Fibroblast of skin of scalp (primary cell): ENCODE data around the gene MGA.

ENCODE experiments used
- DNase-seq: peaks from one replicate; pipeline ENCODE4 v3.0.0-alpha.2; 2013

MGA gene

DNA sequence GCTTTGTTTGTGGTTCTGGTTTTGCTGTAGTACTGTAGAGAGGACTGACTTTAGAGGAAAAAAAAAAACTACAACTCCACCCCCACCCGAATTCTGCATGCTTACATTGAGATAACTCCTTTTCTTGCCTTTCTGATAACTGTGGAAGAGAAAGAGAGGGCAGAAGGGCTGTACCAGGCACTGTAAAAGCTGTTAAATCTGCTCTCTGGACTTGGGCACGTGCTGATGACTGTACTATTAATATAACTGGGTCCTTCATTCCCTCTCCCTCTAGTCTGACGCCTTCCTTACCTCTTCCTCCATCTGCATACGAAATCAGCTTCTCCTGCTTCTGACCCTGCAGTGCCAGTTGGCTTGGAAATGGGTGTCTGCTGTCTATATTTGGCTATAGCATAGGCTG lies 129.0 kb downstream of the MGA start:
- DNase-seq: no peak

DNA sequence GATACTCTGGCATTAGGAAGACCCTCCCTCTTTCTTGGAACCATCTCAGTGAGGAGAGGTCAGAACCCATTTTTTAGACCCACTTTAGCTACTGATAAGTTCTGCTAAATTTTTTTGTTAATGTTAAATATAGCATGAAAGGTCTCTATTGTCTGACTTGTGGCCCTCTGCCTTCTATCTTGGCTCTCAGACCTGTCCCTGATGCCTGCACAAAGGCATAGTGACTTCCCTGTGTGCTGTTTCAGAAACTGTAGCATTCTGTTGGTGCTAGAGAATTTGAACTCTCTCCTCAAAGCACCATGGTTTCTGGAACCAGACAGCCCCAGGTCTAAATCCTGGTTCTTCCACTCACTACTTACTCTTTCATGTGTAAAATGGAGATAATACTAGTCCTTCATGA lies 129.5 kb downstream of the MGA start:
- DNase-seq: no peak

DNA sequence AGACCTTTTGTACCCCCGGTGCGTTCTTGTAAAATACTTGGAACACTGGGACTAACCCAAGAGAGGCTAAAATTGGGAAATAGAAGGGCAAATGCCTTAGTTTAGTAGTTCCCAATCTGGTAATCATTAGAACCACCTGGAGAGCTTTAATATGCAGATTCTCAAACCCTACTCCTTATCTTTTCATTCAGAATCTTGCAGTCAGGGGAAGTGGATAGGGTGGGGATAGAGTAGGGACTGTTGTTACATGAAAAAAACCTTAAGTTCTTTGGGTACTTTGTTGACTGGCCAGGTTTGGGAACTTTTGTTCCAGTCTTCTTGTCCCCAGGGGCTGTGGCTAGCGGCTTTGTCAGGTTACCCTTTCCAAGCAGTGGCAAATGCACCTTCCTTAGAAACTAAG lies 130.0 kb downstream of the MGA start:
- no peak for DNase-seq

DNA sequence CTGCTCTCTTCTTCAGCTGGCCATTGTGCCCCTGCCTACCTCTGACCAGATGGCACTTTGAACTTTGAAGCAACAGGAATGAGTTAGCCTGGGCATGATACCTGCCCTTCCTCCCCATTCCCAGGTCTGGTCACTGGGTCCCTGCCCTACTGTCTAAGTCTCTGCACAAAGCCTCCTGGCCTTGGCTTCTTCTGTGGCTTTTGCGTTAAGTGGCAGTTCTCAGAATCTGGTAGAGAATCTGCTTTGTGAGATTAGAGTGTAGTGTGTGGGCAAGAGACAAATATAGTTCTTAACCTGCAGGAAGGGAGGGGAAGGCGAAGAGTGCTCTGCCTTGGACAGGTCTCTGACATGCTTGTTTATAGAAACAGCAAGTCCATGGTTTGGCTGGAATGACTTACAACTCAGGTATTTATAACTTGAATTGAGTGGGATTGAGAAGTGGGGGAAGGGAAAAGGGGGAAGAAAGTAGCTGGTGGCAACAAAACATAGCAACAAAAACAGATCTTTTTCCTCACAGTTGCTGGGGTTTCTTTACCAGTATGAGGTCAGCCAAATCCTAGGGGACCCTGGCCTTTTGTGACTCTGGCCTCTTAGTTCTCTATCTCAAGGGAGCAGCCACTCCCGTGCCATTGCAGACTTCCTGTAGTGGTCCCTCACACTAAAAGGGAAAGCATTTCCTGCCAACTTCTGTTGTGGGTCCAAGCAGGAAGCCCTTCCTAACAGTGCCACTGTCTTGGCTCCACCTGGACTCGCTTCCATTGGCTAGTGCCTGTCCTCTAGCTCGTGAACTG lies 130.7 kb downstream of the MGA start:
- DNase-seq: peak; percentile 64

DNA sequence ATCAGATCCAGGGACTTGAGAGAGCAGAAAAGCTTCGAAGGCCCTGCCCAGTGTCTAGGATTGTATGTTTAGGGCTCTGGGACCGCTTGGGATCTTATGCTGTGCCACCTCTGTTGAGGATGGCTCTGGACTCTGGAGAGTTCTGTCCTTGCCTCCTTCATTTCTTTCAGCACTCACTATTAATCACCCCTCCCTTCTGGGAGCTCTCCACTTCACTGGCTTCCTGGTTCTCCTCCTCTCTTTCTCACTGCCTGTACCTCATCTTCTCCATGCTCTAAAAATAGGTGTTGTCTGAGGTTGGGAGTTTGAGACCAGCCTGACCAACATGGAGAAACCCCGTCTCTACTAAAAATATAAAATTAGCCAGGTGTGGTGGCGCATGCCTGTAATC lies 131.3 kb downstream of the MGA start:
- no peak for DNase-seq

DNA sequence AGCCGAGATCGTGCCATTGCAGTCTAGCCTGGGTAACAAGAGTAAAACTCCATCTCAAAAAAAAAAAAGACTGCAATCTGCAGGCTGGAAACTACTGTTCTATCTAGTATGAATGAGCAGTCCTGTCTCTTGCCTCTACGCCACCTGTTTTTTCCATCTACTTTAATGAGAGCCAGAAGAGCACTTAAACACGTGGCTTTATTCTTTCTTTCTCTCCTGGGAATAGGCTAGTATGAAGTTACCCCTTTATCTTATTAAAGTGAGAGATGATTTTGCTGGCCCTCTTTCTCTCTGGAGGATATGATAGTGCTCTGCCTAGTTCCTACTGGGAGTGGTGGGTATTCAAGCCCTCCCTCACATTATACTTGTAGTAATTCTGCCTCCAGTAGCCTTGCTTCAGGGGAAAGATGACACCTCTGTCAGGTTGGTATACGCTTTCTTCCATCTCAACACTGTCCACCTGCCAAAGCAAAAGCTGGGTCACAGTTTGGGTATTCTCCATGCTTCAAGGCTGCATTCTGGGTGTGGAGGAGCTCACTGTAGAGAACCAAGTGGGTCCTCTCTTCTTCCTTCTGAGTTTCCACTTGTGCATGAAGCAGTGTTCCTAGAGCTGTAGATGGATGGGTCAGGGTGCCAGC lies 131.9 kb downstream of the MGA start:
- DNase-seq: no peak

DNA sequence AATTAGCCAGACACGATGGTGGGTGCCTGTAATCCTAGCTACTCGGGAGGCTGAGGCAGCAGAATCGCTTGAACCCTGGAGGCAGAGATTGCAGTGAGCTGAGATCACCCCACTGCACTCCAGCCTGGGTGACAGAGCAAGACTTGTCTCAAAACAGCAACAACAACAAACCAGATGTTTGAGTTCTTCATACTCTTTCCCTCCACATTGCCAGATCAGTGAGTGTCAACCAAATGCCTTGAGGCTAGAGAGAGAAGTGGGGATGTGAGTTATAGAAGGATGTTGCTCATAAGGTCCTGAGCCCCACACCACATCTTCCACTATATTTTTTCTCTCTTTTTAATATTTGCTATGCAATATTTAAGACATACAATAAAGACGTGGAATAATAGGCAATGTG lies 133.9 kb downstream of the MGA start:
- DNase-seq: peak; percentile 47

DNA sequence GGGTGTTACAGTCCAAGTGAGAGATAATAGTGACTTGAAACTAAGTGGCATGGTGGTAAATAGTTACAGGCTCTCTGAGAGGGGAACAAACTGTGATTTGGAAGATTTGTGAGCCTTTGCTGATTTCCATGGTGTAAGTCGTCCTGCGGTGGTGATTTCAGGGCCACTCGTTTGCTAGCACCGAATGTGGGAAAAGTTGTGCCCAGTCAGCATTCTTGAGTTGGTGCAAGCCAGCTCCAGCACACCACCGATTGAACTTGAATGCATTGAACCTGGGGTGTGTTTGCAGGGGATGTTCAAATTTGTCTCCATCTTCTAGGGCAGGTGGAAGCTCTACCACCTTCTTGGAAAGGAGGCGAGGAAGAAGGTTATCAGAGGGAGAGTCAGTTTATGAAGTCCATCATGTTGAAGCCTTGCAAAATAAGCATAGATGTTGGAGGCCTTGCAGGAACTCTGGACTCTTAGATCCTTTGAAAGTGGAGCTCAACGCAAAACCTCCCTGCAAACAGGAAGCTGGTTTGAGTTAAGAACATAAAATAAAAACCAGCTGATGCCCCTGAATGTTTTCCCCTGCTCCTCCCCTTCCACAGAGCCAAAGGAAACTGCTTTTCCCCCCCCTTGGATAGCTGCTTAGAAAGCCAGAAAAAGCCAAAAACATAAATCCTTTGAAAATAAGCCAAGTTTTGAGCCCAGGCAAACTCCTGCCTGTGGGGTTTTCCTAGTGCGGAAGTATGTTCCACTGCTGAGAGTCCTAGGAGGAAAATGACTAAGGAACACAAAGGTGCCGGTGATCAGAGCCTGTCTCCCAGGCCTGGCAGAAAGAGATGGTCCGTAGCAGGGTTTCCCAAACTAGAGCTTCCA lies 136.0 kb downstream of the MGA start:
- peak; percentile 81 for DNase-seq

DNA sequence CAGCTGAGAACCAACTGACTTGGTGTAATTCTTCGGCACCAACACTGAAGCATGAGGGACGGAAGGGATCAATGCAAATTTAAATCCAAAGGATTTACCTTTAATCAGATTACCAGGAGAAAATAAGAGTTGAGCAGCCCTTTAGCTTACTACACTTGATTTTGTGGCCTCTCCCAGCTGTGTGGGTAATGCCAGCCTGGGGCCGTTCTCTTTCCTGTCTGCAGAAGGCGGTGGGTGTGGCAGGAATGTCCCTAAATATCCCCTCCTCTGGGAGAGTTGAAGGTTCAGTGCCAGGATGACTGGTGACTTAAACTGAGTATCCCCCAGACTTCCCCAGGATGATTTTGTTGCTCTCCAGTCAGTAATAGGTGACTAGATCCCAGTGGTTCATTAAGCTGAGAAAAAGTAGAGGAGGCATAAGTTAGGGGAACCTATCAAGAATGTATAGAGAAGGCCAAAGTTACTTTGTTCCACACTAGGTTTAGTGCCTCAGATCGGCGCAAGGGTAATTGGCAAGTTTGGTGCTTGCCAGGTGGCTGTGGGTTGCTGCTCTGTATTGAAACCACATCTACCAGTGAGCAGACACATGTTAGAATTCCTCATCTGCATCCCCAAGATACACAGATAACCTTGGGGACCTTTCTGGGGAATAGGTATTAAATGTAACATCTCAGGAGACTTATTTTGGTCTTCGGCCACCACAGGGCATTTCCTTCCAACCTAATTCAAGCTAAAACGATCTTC lies 137.2 kb downstream of the MGA start:
- no peak for DNase-seq

DNA sequence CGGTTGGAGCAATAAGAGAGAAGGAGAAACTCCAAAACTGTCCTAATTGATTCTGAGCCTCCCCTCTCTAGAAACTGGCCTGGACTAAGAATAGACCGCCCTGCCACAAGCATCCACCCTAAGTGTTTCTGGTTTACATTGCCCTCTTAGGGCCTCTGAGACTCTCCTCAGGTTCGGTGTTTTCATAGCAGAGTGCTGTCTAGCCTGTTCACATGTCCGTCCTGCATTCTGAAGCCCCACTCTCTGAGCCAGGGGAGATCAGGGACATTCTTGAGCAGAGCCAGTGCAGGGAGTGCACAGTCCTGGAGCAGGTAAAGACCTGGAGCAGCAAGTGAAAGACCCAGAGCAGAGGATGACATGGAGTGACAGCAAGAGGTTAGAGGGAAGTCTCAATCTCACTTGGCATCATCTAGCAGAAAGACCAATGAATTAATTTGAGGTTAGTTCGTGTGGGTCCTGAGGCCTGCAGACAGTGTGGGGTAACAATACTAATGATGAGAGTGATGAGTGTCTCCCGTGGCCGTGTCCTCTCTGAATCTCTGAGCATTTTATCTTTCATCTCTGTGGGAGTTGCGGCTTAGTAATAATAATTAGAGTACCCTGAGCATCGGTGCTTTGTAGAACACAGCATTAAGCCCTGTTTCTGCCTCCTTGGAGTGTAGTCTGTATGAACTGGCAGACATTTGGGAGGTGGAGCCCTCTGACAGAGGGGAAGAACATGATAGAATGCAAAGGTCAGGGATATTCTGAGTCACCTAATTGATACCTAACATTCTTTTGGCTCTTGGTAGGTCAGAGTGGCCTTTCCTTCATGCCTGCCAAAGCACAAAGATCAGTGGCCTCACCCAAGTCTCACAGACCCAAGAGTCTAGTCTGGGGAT lies 138.6 kb downstream of the MGA start:
- no peak for DNase-seq

DNA sequence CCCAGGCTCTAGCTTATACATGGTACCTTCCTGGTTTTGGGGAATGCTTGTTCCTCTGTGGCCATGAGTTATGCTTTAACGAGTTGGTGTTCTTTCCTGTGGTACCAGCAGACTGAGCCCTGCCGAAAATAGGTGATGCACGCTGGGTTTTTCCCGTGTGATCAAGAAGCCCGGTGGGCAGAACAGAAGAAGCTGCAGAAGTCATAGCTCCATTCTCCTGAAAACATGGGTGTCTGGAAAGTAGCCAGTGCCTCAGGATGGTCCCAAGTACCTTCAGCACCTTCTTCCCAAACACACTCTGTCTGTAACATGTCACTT lies 139.2 kb downstream of the MGA start:
- DNase-seq: no peak

DNA sequence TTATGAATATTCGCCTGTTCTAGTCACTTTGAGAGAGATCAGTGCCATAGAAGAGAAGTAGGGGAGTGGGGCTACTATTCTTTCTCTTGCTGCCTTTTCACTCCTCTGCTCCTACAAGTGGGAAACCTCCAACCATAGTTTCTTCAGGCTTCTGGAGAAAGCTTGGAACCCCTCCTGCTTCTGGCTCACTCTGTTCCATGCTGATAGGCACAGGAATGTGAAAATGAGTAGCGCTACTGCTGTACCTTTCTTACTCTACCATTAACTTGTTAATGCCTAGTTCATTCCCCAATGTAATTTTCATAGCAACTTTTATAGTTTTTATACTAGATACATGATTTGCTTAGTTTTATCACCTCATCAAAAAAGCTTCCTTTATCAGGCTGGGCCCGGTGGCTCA lies 141.0 kb downstream of the MGA start:
- no peak for DNase-seq

DNA sequence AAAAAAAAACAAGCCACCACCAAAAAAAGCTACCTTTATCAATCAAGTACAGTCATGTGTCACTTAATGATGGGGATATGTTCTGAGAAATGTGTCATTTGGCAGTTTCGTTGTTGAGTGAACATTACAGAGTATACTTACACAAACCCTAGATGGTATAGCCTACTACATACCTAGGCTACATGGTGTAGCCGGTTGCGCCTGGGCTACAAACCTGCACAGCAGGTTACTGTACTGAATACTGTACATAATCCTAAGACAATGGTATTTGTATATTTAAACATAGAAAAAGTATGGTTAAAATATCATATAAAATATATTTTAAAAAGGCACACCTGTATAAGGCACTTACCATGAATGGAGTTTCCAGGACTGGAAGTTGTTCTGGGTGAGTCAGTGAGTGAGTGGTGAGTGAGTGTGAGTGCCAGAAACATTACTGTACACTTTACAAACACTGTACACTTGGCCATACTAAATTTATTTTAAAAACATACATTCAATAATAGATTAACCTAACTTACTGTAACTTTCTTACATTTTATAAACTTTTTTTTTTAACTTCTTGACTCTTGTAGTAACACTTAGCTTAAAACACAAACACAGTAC lies 141.7 kb downstream of the MGA start:
- no peak for DNase-seq

DNA sequence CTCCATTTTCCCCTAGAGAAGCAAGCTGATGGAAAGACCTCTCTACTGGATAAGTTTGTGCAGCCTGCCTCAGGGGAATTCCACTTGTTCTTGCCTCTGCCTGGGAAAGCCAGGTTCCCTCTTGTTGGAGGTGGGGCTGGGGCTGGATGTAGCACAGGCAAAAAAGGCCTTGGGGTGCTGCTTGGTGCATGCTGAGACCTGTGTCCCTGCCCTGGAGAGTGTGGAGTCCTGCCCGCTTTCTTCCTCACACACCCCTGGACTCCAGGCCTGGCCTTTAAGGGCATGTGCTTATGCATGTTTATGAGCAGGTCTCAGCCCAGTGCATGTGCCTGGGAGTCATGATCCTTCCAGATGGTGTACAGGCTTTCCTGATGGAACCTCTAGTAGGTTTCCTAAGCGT lies 144.2 kb downstream of the MGA start:
- DNase-seq: no peak

DNA sequence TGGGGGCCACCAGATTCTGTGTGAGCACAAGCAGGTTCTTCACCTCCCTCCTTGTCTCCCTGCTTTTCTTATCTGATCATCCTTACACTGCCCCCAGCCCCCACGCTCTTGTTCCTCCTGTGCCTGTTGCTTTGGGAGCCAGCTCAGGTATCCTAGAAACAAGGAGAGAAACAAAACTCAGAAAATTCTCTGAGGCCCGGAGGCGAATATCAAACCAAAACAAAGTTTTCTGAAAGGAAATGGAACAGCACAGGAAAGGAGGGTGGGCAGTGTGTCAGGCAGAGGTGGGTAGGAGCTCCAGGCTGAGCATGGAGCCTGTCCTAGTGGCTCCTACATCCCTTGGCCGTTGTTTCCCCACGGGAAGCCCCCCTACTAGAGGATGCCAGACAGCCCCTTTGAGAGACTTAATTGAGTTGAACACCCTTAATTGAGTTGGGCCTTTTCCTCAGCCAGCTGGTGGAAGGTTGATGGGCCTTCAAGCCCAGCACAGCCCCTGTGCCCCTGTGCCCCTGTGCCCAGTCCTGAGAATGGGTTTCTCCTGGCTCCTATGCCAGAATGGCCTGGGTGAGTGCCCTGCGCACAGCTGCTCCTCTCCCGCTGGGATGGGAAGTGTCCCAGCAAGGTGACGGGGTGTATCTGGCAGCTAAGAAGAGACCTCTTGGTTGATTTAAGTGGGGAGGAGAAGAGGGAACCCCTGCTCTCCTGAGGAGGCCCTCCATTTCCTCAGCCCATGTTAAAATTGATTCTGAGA lies 144.9 kb downstream of the MGA start:
- DNase-seq: no peak

DNA sequence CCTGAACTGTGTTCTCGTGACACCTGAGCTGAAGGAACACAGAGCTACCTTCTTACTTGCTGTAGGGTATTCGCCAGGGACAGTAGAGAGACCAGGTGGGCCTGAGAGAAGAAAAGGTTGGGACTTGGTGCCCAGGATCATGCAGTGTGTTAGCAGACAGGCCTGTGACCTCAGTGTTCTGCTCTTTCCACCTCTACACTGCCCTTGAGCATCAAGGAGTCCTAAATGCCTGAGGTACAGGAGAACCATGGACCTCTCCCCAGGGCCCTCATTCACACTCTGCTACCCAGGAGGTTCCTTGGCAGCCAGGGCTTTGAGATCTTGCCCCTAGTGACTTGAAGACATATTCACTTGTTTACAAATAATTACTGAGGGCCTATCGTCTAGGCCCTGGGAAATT lies 145.5 kb downstream of the MGA start:
- no peak for DNase-seq

DNA sequence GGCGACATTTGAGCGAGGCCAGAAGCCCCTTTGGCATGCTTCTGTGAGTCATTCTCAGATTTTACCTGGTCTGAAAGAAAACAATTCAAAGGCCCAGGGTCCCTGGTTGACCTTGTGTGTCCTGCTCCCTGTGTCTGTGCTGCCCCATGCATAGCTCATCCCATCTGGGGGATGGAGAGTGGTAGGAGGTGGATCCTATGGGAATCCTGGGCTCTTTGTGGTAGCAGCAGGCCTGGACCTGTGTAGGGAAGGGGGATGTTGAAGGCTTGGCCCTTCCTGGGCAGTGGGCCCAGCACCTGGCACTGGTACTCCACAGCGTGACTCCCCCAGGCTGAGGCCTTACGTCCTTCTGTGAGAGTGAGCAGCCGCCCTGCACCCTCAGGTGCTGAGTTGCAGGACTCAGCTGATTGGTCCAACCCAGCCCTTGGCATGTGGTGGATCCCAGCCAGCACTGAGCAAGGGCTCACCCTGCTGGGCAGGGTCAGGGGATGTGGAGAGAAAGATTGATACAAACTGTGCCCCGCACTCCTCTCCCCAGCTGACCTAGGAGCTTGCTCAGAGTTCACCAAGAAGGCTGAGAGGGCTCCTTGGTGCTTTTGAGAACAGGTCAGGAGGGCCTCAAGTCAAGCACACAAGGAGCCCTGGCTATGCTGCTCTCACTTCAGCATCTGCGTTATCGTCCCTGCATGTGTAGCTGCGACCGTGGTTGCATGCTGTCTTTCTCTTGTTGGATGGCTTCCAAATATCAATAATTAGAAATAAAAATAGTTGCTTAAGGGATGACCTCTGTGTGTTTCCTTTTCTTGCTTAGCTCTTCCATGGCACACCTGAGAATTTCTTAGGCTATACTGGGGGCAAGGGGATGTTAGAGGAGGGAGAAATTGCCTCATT lies 146.3 kb downstream of the MGA start:
- no peak for DNase-seq

DNA sequence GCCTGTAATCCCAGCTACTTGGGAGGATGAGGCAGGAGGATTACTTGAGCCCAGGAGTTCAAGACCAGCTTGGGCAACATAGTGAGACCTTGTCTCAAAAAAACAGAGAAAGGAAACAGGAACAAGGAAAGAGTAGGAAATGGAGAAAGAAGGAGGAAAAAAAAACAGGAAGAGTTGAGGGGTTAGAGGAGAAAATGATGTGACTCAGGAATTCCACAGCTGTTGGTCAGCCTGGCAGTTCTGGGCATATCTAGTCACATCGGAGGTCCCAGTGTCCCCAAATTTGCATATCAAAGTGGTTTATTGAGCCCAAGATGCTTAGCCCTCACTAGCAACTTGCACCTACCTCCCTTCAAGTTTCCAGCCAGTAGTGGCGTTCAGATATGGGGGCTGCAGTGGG lies 148.9 kb downstream of the MGA start:
- DNase-seq: no peak

DNA sequence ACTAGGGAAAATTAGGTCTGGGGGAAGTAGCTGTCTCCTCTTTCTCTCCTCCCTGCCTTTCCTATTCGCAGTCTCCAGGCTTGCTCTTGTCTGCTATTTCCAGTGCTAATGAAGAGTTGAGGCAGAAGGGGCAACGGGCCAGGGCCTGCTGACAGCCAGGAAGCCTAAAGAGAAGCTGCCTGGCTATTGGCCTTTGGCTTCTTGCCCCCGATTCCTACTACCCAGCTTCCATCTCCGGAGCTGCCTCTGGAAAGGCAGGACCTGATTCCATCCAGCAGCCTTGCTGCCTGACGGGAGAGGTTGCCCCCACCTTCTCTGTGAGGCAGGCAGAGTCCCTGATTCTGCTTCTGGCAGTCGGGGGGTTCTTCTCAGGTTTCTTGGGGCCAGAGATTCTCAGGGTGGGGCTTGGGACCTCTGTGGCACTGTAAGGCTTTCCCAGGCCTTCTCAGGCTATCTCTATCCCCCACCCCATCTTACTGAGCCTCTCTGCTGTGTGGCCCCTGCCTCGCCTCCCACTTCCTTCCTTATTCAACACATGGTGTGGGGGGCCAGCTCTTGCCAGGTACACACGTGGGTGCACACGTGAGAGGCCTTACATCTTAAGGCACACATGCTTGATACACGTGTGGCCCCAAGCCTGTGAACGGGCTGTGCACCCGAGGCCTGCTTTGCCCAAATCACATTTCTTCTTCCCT lies 149.5 kb downstream of the MGA start:
- no peak for DNase-seq
